T-helper 1 cell (primary cell): ENCODE measurements around the gene BCL11B.

Experiments
- DNase-seq, 5 donors: peaks; one replicate each; pipeline ENCODE4 v3.0.0-alpha.2; 2012 to 2020

The BCL11B gene

DNA sequence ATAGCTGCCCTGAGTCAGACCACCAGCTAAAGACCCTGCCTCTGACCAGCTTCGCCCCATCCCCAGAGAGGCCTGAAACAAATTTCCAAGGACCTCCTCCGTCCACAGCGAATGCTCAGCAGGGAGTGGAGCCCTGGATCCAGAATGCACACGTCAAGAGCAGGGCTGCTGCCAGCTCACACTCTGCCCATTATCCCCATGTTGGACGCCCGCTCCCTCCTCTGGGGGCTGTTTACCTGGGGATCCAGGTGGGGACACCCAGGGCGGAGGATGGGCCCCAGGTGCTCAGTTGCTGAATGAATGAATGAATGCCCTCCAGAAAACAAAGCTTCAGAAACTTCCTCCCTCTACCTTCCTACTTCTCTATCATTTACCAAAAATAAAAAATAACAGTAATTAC is 18.1 kb downstream of the BCL11B start:
- no peak for DNase-seq

DNA sequence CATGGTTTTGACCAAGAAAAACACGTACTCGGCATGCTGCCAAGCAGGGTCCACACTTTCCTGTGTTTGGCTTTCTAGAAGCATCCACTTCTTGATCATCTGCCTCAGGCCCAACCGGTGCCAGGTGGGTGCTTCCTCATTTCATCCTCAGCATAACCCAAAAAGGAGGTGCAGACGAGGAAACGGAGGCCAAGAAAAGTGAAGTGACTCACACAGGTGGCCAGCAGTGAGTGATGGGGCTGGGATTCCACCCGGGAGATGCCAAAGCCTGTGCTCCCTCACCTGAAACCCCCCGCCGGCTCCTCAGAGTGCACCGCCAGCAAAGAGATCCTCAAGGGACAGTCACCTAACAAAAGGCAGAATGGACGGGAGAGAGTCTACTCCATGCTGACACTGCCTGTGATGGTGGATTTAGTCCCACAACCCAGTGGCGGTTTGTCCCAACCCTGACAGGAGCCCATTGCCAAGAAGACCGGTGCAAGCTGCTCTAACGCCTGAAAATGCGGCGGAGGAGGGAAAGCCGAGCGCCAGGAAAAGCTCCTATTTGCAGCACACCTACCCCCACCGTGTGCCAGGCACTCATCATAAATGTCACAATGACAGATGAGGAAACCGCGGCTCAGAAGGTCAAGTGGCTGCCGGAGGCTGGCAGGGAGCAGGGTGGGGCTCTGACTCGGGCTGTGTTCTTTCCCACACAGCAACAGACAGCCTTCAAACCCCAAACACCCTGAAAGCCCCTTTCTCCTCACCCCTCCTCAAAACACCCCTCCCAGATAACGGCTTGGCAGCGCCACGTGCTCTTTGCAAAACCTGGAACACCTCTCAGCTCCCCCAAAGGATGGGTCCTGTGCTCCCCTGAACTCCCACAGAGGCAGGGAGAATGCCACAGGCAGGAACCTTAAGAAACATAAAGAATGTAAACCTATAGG is 18.8 kb downstream of the BCL11B start:
- peak in 3 of 5 donors; percentile 56 to 69 (median 57) for DNase-seq

DNA sequence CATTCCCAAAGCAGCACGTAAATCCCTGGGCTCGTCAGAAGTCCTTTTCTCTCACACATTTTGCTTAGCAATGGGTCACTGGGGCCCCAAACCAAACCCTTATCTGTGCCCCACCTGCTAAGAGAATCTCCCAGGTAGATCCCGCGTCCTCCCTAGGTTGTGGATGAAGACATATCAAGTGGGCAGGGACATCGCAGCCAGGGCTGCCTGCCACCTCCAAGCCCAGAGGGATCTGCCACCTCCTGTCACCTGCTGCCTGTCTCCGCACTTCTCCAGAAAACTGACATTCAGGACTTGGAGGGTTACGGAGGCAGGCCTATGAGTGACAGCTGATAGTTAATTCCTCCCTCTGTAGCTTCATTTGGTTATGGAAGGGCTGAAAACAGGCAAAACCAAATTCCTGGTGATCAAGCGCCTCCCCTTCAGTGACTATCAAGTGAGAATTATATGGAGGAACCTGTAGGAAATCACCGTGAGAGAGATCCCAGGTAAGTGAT is 19.5 kb downstream of the BCL11B start:
- no peak for DNase-seq

DNA sequence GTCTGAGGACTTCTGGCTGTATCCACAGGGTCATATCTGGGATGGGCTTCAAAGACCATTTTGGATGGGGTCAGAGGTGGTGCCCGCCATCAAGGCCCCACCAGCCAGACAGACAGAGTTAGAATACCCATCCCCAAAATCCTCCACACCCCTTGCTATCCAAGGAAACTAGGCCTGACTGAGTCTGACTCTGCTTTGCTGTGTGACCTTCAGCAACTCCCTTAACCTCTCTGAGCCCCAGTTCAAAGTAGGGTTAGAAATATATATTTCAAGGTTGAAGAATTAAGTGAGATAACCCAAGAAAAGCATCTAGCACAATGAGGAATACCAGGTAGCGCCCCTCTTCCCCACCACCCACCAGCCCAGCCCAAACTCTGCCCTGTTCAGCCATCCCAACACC is 20.3 kb downstream of the BCL11B start:
- DNase-seq: no peak

DNA sequence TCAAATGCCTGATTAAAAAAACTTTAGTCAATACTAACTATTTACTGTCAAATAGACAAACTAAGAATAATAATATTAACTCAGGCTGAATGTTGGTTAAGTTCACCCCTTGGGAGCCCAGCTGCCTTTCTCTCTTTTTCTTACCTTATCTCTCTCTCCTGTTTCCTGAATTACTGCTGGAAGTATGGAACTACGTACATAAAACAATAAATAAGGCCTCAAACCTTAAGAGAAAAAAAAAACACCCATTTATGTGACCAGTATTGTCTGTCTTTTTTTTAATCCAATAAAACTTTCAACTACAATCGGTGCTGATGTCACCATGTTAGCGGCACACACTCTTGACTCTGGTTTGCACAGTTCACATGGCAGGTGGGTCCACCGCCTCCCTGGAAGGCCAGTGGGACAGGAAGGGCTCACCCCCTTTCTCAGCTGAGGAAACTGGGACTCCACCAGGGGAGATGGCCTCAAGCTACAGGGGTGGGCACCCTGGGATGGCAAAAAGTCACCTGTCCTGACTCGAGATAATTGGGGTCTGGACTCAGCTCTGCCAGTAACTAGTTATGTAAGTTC is 21.3 kb downstream of the BCL11B start:
- DNase-seq: no peak

DNA sequence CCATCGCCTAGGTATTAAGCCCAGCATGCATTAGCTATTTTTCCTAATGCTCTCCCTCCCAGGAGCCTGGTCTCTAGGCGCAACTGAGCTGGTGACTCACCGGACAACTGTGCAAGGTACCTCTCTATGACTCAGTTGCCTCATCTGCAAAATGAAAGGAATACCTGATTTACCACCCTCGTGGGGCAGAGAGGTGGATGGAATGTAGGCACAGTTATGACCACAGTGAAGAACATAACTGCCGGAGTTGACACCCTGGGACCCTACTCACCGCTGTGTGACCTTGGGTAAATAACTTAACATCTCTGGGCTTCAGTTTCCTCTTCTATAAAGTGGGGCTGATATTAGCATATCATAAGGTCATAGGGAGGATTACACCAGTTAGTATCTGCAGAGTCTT is 22.6 kb downstream of the BCL11B start:
- no peak for DNase-seq

DNA sequence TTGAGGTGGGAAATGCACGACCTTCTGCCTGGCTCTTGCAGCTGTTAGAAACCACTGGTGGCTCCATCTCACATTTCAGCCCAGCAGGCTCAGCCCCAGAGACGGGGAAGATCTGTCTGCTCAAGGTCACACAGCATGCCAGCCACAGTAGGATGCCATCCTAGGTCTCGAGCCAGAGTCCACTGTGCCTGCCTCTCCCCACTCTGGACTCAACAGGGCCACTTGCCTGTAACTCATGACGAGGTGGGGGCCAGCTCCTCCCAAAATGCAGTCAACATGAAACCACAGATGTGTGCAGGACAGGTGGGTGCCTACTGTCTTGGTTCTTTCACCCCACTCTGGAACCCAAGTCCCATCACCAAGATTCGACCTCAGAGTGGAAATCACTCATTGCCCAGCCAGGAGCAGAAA is 23.2 kb downstream of the BCL11B start:
- DNase-seq: no peak

DNA sequence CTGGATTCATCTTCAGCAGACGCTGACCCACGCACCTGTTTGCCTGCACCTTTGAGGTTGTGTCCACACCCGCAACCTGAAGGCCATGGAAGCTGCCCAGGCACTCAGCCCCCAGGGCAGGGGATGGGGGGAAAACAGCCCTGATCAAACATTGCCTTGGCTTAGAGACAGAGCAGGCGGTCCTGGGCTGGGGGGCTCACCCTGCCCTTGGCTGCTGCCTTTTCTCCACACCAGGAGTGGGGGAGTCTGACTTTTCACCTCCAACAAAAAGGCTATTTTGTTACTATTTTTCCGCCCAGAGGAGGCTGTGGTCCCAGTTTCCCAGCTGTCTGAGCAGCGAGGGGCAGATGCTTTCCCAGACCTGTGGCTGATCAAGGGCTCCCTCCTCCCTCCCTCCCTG is 24.2 kb downstream of the BCL11B start:
- DNase-seq: no peak

DNA sequence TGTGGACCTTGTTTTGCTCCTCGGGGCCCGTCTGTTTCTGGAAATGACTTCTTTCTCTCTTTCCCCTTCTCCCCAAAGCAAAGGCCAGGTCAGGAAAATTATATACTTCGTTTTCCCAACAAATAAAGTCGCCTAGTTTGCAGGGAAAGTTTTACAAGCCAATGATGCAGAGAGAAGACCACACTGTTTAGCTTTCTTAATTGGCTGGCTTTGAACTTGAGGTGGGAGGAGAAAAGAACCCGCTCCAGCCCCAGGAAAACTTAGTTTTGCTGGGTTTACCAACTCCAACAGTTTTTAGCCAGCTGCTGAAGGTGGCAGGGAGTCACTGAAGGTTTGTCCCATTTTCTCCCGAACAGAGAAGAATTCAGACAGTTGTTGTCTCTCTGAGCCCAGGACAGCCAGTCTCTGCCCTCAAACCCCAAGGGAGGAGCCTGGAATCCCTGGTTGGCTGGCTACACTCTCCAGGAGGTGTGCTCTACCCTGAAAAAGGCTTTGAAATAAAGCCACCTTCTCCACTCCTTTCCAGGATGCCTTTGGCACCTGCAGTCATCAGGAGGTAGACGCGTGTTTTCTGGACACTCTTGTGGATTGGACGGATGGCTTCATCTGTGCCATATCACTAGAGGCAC is 24.8 kb downstream of the BCL11B start:
- no peak for DNase-seq

DNA sequence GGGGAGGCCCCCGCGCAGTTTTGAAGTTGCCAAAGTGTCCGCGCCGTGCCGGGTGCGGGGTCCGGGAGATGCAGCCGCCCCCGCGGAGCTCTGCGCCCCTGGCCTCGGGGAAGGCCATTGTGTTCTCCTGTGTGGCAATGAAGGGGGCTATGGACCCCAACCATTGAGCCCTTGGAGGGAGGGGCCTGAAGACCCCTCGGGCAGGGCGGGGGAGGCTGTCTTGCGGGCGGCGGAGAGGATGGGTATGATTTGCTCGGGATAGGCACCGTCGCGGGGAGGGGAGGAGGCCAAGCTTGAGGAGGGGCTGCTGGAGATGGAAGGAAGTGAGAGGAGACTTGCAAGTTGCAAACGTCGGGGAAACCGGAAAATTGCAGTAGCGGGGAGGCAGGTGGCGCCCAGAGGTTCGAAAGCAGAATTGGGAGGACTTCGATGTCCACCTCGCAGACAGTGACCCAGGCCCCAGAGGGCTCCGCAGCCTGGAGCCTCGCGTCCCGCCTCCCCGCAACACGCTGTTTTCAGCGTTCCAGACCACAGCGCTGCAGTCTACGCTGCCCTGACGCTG is 25.4 kb downstream of the BCL11B start:
- peak in 4 of 5 donors; percentile 36 to 69 (median 57) for DNase-seq

DNA sequence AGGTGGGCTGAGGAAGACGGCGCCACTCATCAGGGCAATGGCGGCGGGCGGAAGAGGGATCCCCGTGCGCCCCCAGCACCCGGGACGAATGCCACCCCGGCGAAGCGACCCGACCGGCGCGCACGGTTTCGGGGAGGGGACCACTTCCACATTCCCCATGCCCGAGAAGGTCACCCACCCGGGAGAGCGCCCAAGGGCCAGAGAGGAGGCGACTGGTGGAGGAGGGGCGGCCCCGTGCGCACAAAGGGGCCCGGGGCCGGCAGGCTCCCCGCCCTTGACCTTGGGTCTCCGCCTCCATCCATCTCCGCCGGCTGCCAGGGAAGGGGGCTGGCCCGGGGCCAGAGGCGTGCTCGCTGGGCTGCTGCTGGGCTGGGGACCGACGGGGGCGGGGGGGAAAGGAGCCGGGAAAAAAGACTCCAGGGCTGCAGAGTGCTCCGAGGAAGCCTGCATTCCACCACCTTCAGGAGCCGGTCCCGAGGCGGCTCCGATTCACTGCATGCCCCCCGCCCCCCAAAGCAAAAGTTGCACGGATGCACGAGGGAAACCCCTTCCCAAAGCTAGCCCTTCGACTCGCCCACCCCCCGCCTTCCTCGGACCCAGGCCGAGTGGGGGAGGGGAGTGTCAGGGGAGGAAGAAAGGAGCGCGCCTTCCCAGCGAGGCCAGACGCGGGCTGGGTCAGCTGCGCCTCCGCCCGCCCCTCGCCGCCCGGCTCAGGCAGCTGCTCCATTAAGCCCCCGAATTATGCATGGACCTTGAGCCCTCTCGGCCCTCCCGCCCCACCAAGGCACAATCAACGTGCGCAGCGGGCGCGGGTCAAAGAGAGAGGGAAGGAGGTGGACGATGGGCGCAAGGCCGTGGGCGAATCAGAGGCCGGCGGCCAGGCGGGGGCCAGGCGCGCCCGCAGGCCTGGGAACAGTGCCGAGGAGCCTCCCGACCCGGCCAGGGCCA is 26.2 kb downstream of the BCL11B start:
- DNase-seq: no peak

DNA sequence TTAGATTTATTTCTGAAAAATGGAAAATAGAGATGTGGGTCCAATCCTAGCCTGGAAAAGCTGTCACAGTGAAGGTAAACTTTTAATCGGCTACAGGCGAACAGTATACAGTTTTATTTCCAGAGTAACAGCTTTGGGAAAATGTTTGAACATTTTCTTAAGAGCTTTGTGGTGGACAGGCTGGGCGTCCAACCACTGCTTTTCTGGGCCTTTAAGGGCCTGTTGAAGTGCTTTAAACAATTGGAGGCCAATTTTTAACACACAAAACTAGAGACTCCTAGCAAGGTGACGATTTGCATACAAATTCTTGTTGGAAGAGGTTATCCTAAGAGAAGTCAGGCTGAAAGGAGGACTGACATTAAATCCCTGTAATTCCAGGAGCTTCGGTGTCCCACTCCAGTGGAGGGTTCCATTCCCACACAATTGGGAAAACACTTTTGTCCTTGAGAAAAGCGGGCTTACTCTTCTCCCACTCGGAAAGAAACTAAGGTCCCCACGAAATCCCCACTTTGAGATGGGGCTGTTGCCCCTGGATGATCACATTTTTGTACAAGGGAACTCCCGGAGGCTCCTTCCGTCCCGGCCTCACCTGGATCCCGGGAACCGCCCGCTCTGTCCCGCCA is 26.9 kb downstream of the BCL11B start:
- no peak for DNase-seq

DNA sequence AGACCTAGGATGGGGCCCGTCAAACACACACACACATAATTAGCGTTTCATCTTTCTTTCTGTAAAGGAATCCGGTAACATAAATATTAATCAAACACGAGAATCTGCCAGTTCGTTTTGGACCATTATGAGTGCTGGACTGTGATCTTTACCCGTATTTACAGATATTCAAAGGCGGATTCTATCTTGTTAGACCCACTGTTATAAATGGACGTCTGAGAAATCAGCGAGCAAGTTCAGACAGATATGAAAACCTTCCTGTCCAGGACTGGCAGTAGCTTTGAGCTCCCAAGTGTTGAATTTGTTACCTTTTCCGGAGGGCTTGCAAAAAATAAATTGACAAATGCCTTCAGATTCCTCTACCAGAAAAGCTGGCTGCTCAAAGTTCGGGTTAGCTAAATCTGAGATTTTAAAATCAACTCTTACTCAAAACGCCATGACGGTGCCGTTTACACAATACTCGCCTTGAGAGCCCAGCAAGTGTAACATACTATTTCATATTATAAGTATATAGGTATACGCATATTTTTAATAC is 27.6 kb downstream of the BCL11B start:
- peak in 1 of 5 donors; percentile 31 for DNase-seq

DNA sequence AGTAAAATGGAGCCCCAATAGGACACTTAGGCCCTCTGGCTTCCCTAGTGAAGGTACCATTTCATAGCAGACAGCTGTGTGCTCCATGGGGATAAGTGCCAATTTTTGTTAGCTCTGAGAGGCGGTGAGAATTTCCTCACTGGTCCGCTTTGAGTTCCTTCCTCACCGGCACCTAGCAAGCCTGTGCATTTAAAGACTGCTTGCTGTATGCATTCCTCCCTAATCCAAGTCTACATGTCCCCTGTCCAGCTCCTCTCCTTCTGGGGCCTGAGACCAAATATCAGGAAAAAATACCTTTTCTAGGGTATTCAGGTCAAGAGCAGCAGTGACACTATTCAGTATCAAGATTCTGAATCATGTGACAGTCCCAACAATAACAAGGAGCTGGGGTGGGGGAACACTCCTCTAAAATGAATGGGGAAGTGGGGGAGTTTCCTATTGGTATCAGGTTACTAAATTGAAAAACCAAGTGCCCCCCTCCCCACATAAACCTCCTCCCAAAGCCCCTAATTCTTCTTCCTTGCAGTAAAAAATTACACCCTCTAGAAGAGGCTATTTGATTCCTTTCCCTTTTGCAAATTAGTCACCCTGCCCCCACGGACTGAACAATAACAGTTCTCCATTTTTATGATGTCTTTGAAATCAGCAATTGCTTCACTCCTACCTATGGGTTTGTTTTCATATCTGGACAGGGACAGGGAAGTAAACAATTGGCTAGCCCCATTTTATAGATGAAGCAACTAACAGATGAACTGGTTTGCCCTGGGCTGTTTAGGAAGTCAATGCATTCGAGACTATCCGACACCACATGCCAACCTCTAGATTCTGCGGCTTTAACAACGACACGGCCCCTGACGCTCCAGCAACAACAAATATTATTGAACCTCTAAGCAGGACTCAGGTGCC is 28.9 kb downstream of the BCL11B start:
- peak in 1 of 5 donors; percentile 60 for DNase-seq

DNA sequence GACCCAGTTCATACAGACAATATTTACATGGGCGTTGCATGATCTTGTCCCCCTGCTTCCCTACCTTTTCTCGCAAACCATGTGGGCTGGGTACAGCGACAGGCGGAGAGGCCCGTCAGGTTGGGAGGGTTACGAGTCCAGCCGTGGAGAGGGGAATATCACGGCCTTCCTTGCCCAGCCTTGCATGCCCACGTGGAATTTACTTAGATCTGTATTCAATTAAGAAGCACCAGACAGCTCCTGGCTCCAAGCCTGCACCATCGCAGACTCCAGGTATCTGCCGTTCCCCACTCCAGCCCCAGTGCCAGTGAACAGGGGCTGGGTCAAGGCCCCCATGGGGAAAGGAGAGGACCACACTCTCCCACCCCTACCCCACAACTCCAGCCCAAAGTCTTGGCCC is 29.8 kb downstream of the BCL11B start:
- DNase-seq: peak in 1 of 5 donors; percentile 3

DNA sequence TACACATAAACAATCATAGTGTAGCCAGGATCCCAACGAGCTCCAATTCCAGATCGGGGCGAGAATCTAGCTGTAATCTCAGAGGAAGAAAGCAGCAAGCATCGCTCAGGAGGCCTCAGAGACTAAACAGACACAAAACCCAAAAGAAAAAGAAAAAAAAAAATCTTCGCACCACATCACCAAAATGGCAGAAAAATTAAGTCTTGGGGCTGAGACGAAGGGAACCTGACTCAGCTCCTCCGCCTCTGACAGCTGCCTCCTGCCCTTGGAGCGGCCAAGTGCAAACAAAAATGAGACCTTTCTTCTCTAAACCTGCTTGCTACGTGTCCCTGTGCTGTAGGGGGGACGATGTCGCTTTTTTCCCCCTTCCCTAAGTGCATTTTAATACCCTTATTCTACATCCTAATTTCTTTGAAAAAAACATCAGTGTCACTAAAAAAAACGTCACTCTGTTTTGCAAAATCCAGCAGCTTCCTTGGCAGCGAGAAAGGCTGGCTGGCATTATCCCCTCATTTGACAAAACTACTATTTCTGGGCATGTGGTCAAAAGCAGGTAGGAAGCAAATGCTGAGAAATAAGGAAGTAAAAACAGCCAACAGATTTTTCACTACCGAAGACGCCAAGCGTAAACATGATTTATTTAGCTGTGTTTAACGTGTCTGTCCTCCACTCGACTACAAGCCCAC is 30.5 kb downstream of the BCL11B start:
- peak in 2 of 5 donors; percentile 44 to 55 for DNase-seq

DNA sequence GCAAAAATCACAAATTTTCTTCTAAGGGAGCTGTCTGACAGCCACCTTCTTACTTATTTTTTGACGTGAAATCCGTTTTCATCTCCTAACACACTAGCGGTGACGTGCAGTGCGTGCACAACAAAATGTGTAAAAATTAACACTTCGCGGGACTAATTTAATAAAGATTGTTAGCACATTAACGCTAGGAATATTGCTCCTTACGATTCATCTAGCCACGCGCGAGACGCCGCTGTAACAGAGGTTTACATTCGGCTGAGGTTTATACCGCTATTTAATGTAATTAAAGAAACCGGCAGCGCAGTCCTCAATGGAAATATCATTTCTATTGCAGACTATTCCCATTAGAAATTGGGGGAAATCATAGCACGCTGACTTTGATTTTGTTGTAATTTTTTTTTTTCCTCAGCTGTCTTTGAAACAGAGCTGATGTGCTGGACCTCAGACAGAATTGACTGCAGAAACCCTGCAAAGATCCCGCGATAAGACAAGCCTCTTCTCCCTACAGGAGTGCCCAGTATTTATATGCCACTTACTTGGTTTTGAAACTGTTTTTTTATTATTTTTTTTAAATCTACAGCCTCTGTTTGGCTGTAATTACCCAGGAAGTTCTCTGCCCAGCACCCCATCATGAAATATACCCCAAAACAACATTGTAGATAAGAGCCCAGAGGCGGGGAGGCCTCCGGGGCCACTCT is 31.2 kb downstream of the BCL11B start:
- peak in 1 of 5 donors; percentile 54 for DNase-seq

DNA sequence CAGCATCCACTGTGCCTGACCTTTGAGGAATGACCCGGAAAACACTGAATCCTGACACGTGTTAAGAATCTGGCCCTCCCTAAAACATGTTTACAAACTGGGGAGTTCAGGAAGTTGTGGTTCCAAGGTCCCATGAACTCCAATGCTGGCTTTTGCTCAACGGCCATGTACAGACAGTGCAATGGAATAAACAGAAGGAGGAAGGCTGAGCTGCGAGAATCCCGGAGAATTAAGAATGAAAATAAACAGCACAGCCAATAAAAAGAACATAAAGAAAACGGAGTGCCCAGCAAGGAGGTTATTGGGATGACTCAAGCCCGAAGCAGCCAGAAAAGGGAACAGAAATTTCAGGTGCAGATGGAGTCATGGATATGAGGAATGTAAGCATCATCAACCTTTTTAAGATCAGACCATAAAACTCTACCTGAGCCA is 32.3 kb downstream of the BCL11B start:
- no peak for DNase-seq

DNA sequence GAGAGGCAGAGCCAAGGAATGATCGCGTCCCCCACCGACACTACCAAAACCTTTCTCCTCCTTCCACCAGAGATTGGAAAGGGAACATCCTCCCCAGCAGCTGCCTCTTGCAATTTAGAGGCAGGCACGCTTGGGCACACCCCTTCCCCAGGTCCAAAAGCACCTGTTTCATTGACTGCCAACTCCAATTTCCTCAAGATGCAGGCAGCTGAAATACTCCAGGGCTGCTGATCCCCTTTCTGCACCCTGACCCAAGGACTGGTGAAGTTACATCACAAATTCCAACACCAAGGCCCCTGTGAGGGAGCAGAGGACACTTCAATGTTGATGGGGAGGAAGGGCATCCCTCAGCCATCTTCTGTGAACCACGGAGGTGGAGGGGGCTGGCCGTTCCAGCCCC is 33.8 kb downstream of the BCL11B start:
- no peak for DNase-seq
